Measurements from ENCODE around the gene GAP43. TPM values are rescaled to one million over a fixed set of nuclear protein-coding genes. Genes with fewer than 3 reads are reported as not detected.

The GAP43 gene
- total RNA-seq, 1 donor from 2014 or later = not detected

DNA sequence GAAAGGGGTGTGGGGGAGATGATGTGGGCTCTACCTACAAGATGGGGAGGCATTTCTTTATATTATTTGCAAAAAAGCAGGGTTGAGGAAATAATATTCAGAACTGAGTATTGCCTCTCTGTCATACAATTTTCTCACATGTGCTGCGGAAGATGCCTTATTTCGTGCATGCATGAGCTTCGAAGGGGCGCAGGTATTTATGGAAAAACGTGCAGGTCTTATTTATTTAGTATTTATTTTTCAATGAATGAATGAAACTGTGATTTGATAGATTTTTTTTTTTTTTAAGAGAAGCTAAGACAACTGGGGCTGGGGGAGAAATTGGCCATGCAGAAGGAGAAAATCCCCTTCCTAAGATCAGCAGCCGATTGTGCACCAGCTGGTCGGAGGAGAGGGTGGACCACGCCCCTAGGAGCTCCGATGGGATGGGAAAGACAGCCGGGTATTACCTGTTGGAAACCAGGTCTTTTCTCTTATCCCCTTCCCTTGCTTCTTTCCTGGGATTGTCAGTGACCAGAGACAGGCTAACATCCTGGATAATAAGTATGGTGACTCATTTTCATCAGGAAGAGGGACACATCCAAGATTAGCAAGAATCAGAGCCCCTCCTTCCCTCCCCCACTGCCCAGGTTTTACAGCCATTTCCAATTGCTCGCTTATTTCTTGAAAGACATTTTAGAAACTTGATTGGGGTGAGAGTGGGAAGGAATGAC lies 875 bp downstream of the GAP43 start:
- Histone ChIP-seq H3K27me3 (peaks cover 40% of the 10 kb centered on the region), H3K36me3 (no peaks in the 10 kb centered on the region), H3K9me3 (no peaks in the 10 kb centered on the region), H3K27ac (no peak overlapping the region), H3K4me3 (no peak overlapping the region), H3K4me1 (no peaks in the 10 kb centered on the region)
- DNase-seq = no peak
- TF ChIP-seq, protein P1, sequence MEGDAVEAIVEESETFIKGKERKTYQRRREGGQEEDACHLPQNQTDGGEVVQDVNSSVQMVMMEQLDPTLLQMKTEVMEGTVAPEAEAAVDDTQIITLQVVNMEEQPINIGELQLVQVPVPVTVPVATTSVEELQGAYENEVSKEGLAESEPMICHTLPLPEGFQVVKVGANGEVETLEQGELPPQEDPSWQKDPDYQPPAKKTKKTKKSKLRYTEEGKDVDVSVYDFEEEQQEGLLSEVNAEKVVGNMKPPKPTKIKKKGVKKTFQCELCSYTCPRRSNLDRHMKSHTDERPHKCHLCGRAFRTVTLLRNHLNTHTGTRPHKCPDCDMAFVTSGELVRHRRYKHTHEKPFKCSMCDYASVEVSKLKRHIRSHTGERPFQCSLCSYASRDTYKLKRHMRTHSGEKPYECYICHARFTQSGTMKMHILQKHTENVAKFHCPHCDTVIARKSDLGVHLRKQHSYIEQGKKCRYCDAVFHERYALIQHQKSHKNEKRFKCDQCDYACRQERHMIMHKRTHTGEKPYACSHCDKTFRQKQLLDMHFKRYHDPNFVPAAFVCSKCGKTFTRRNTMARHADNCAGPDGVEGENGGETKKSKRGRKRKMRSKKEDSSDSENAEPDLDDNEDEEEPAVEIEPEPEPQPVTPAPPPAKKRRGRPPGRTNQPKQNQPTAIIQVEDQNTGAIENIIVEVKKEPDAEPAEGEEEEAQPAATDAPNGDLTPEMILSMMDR (IDR thresholded peaks at IDR 0.05) = no peak
- intact Hi-C loops (cut with DNase I) = no loop called here
- ATAC-seq = no peak

DNA sequence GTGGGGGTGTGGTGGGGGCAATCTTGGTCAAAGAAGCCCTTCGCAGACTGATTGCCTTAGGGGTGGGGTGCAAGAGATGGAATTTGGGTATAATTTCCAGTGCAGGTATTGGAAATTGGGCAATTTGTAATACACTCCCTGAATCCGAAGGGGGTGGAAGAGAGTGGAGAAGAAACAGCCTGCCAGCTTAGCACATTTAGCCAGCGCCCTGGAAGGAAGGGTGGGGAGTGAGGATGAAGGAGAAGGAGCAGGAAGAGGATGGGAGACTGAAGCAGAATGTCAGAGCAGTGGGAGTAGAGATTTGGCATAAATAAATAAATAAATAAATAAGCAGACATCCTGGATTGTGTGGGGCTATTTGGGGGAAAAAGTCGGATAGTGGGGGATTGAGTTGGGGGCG lies 1.6 kb downstream of the GAP43 start:
- H3K36me3 ChIP-seq = no peaks in the 10 kb centered on the region
- intact Hi-C loops (cut with DNase I) = no loop called here
- H3K27ac ChIP-seq = no peak overlapping the region
- H3K4me1 ChIP-seq = no peaks in the 10 kb centered on the region
- peaks cover 40% of the 10 kb centered on the region for H3K27me3 ChIP-seq
- TF ChIP-seq, protein P1 (IDR thresholded peaks at IDR 0.05) = no peak
- DNase-seq = no peak
- no peaks in the 10 kb centered on the region for H3K9me3 ChIP-seq
- no peak overlapping the region for H3K4me3 ChIP-seq
- no peak for ATAC-seq

DNA sequence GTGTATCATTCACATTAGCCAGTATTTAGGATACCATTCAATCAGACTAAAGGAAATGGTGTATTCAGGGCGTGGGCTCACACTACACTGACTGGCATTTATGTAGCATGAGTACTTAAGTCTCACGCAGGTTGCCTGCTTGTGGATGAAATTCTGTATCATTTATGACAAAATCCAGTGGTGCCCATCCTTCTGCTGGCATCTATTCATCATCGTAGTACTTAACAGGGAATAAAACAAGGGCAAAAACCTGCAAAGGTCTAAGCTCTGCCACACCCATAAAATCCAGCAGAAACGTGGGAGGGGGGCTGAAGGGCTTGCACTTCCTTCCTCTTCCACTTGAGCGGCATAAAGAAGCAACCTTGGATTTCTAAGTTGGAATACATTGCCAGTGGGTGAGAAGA lies 2.7 kb downstream of the GAP43 start:
- Histone ChIP-seq H3K36me3 (no peaks in the 10 kb centered on the region), H3K27me3 (peaks cover 40% of the 10 kb centered on the region), H3K4me3 (no peak overlapping the region), H3K9me3 (no peaks in the 10 kb centered on the region), H3K4me1 (no peaks in the 10 kb centered on the region), H3K27ac (no peak overlapping the region)
- TF ChIP-seq, protein P1 (IDR thresholded peaks at IDR 0.05) = no peak
- intact Hi-C loops (cut with DNase I) = no loop called here
- DNase-seq = no peak
- ATAC-seq = no peak

DNA sequence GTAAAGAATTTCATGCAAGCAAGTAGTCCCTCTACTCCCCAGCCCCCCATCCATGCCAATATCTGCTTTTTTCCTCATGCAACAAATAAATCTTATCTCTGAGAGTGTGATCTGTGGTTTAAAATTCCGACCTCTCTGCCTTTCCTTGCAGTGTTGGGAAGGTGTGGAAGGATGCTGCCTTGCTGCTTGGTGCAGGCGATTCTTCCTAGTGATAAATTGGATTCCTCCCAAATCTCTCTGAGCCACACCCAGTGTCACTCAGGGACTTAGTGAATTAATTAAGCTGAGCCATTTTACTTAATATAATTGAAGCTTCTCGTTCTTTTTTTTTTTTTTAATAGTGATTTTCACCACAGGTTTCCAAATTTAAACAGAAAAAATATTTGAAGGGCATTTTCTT lies 3.4 kb downstream of the GAP43 start:
- intact Hi-C loops (cut with DNase I) = no loop called here
- Histone ChIP-seq H3K4me1 (no peaks in the 10 kb centered on the region), H3K4me3 (no peak overlapping the region), H3K36me3 (no peaks in the 10 kb centered on the region), H3K9me3 (no peaks in the 10 kb centered on the region), H3K27ac (no peak overlapping the region), H3K27me3 (peaks cover 40% of the 10 kb centered on the region)
- ATAC-seq = no peak
- TF ChIP-seq, protein P1 (IDR thresholded peaks at IDR 0.05) = no peak
- no peak for DNase-seq

DNA sequence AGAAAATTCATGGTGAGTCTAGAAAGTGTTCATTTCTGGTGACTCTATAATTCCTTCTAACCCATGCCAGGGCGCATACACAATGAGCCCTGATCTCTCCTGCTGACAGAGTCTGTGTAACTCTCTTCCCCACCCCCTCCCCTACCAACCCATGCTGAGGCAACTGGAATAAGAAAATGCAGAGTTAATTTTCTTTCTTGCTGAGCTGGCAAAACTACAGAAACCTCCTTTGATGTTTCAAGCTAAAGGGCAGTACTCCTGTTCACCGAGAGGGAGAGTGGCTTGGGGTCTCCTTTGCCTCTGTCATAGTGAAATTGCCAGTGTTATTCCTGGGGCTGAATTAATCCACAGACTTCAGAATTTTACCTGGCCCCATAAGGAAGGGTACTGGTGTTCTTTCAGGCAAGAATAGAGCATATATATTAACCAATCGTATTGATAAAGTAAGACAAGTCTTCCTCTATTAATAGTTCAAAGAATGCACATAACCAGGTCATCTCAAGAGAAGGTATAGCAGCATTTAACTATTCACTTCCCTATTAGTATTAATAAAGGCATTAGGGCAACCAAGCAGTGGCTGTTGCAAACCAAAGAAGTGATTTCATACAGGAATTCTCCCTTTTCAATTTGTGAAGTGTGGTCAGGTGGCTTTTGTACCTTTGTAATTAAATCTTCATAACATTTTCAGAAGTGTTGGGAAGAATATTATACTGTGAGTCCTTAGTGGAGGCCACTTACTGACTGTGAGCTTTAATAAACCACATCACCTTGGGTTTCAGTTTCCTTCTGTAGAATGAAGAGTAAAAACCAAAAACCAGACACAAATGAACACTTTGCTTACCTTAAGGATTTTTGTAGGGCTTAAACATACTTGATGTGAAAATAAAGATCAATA lies 4.1 kb downstream of the GAP43 start:
- H3K9me3 ChIP-seq = no peaks in the 10 kb centered on the region
- no peak for DNase-seq
- intact Hi-C loops (cut with DNase I) = no loop called here
- no peak for ATAC-seq
- H3K27me3 ChIP-seq = peaks cover 40% of the 10 kb centered on the region
- H3K4me3 ChIP-seq = no peak overlapping the region
- TF ChIP-seq, protein P1 (IDR thresholded peaks at IDR 0.05) = no peak
- H3K36me3 ChIP-seq = no peaks in the 10 kb centered on the region
- no peaks in the 10 kb centered on the region for H3K4me1 ChIP-seq
- no peak overlapping the region for H3K27ac ChIP-seq
